ENCODE measurements around the gene DPP6.

DPP6 gene

GRCh38 chr7:154569916-154570315 is 517.7 kb downstream of the DPP6 start:
- DNase-seq: no peak

DNA sequence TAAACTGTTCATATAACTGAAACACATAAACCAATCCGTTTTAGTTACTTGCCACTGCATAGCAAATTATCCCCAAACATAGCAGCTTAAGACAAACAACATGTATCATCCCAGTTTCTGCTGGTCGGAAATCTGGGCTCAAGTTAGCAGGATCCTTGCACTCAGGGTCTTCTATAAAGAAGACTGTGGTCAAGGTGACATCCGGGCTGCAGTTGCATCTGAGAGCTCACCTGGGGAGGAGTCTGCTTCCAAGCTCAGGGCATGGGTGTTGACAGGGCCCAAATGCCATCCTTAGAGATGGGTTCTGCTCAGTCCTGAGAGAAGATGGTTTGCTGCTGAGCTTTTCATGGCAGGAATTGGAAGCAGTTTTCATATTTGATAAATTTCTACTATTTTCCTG is 519.6 kb downstream of the DPP6 start:
- DNase-seq: no peak

- DNase-seq: no peak
Measured at GRCh38 chr7:154574235-154574634, 522.0 kb downstream of the DPP6 start.

DNA sequence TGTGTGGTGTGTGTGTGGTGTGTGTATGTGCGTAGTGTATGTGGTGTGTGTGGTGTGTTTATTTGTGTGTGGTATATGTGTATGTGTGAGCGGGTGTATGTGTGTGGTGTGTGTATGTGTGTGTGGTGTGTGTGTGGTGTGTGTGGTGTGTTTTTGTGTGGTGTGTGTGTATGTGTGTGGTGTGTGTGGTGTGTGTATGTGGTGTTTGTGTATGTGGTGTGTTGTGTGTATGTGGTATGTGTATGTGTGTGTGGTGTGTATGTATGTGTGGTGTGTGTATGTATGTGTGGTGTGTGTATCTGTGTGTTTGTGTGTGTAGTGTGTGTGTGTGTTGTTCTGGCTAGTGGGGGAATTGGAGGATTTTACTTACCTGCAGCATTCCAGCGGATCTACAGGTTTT is 523.3 kb downstream of the DPP6 start:
- DNase-seq: no peak

GRCh38 chr7:154576604-154577003 is 524.4 kb downstream of the DPP6 start:
- no peak for DNase-seq

GRCh38 chr7:154577141-154577873 is 525.1 kb downstream of the DPP6 start:
- no peak for DNase-seq

DNA sequence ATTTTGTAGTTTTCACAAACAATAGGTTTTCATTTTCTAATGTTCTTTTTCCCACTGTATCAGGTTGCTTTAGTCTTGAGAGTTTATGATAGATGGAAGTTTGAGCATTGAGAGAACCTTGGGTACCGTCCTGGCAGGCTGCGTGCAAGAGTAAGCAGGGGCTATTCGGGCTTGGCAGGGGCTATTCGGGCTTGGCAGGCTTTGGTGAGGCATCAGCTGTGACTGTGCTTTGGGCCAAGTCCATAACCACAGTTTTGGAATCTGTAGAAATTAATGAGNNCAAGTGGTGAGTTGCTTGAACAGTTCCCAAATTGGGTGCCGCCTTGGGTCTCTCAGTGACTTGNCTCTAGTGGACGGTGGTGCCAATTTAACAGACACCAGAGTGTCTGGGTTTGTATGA is 526.1 kb downstream of the DPP6 start:
- no peak for DNase-seq

GRCh38 chr7:154579711-154580110 is 527.5 kb downstream of the DPP6 start:
- DNase-seq: no peak

DNA sequence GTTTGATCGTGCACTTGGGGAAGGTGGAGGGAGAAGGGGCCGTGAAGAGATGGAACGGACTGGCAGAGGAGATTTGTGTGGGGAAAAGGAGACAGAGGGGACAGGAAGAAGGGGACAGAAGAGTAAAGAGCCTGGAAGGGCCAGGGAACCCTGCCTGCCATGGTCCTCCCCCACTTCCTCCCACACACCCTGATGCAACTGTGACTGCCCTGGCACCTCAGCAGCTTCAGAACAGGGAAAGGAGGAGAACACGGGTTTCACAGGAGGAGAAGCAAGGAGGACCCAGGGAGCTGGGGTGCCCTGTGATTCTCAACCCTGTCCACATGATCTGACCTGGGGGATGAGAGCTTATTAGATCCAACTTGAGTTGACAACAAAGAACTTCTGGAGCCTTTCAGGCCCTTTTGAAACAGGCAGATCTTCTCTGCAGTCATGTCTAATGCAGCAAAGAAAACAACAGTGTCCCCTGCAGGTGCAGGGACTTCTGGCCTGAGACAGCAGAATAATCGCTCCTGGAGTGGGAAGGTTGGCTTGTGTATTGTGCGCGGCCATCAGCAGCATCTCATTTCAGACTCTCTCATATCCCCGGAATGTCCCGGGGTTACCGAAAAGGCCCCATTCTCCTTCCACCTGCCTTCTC is 529.2 kb downstream of the DPP6 start:
- no peak for DNase-seq

- DNase-seq: no peak
Measured at GRCh38 chr7:154583454-154583853, 531.3 kb downstream of the DPP6 start.

- DNase-seq: no peak
Measured at GRCh38 chr7:154584352-154585252, 532.4 kb downstream of the DPP6 start.

- no peak for DNase-seq
Measured at GRCh38 chr7:154587792-154588191, 535.6 kb downstream of the DPP6 start.

DNA sequence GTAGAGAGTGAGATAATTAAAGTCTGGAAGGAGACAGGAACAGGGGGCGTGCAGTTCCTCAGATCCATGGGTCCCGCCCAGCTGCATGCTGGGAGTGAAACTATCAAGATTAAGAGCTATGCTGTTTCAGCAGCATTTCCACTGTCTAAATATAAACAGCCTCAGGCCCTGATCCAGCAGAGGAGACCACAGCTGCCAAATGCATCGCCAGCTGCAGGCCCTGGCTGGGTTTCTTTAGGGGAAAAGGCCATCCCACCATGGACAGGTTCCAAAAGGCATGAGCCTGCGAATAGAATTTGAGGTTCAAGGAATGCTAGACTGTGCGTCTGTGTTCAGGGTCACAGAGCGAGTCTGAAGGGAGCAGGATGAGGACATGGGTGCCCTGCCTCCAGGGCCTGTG is 539.3 kb downstream of the DPP6 start:
- DNase-seq: no peak

DNA sequence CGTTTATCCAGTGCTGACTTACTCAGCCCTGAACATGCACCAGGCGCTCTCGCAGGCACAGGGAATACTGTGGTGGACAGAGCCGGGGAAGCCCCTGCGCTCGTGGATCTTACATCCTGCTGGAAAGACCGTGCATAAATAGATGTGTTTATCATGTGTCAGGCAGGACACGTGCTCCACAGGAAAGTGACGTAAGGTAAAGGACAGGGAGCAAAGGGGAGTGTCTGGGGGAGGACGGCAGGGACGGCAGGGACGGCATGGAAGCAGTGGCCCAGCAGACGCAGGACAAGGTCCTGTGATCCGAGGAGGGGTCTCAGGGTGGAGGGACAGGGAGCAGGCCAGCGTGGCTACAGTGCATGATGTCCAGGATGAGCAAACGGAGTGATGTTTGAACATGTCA is 540.2 kb downstream of the DPP6 start:
- DNase-seq: no peak

DNA sequence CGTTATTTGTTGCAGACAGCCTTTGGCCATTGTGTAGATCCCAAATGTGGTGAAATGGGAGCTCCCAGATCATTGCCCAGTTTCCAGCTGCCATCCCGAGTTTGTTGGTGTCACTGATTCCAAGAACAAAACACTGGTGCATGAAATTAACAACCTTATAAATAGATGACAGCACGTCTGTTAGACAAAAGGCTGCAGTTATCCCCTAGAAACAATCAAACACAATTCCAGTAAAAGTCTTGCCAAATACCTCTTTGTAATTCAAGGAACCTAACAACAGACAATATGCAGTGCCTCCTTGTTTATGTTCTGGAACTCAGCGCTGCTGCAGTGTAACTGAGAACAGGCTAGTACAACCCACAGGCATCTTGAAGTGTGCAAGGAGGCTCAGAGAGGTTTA is 546.2 kb downstream of the DPP6 start:
- no peak for DNase-seq

- no peak for DNase-seq
Measured at GRCh38 chr7:154598864-154599263, 546.7 kb downstream of the DPP6 start.

GRCh38 chr7:154610903-154611302 is 558.7 kb downstream of the DPP6 start:
- DNase-seq: no peak

DNA sequence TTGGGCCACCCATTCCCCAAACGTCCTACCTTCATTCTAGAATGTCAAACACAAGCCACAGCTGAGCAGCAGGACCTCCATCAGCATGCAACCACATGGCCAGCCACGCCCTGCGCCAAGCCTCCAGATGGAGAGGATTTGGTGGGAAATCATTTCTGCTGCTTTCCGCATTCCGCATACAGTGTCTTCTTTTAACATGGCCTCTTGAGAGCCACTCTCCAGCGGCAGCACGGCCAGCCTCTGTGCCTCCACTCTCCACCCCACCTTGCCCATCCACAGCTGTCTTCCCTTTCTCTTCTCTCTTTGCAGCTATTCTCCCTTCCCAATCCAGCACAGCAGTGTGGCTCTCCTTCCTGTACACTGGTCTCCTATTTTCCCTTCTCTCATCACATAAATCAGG is 561.6 kb downstream of the DPP6 start:
- DNase-seq: no peak

- no peak for DNase-seq
Measured at GRCh38 chr7:154620141-154620755, 568.0 kb downstream of the DPP6 start.

DNA sequence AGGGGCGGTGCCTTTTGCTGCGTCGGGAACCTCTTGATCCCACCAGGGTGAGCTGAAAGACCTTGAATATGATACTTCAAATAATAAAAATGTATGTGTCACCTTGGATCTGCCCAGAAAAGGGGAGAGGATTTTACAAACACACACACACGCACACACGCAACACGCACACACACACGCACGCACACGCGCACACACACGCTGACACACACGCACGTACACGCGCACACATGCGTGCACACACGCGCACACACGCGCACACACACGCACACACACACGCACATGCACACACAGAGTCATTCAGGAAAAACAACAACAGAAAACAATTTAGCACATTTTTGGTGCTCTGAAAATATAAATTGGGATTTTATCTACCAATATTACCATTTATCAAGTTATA is 571.2 kb downstream of the DPP6 start:
- no peak for DNase-seq

- no peak for DNase-seq
Measured at GRCh38 chr7:154627646-154628290, 575.6 kb downstream of the DPP6 start.

- DNase-seq: no peak
Measured at GRCh38 chr7:154628556-154628955, 576.4 kb downstream of the DPP6 start.

DNA sequence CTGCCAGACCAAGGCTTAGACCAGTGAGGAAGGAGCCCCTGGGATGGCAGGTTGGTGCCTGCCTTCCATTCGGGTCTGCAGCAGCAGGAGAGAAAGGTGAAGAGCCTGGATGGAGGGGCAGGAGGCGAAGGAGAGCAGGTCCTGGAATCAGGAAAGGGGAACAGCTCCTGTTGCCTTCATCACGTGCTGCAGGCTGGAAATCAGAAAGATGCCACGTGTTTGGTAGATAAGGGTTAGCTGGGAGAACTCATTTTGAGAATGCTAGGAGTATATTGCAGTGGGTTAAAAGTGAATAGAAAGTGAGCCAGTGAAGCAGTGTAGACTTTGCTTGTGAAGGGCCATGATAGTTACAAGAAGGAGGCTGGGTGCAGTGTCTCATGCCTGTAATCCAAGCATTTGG is 579.0 kb downstream of the DPP6 start:
- DNase-seq: no peak
